H54 (cell line): ENCODE data around the gene MGST2.
A peak's percentile ranks its signal among the peaks of the same experiment; 100 is the strongest.
"Not testable (repeated sequence)": the region's sequence is repeated elsewhere in the genome, so short reads cannot be mapped to it uniquely, and the experiment has no call there.

Source experiments
- DNase-seq: peaks from one replicate; pipeline ENCODE4 v3.0.0; 2011; ENCODE audit warnings: low spot score, mixed read lengths; ENCODE audit not compliant: insufficient read length
- FAIRE-seq: peaks from 3 replicates; lab custom pipeline; 2011; peaks lifted over from hg19 to GRCh38; lab: Jason Lieb, UNC
- POLR2A ChIP-seq: IDR thresholded peaks from 2 replicates; pipeline ENCODE4 v1.6.1; 2011; ENCODE audit warnings: low read depth, mild to moderate bottlenecking, low read length

The MGST2 gene

DNA sequence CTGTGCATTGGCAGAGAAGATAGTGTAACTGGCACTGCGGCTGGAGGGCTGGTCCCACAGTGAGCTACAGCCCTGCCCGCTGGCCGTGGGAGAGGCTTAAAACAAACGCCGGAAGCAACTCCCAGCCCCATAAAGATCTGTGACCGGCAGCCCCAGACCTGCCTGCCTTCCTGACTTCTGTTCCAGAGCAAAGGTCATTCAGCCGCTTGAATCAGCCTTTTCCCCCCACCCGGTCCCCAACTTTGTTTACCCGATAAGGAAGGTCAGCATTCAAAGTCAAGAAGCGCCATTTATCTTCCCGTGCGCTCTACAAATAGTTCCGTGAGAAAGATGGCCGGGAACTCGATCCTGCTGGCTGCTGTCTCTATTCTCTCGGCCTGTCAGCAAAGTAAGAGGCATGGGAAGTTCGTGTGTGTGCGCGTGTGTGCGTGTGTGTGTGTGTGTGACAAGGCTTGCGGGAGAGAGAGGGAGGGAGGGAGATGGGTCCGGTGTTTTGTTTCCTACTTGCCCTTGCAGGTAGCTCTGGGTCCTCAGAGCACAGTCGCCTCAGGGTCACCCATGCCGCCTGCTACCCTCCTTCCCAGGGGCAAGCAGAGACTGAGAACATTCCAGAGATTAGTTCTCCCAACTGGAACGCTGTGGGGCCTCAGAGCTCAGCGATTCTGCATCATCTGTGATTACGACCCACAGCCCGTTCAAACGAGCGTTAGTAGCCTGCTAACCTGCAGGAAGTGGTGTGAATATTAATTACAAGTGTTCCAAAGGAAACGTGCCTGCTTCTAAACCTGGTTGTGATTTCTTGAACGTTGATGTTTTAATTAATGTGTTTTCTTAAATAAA lies at the start of gene MGST2:
Gene MGST2 (plus strand): TSS at position 130 of the 840 bp plus-strand sequence. CDS start 201 bp downstream, at position 331.
- peak; percentile 20 for DNase-seq

DNA sequence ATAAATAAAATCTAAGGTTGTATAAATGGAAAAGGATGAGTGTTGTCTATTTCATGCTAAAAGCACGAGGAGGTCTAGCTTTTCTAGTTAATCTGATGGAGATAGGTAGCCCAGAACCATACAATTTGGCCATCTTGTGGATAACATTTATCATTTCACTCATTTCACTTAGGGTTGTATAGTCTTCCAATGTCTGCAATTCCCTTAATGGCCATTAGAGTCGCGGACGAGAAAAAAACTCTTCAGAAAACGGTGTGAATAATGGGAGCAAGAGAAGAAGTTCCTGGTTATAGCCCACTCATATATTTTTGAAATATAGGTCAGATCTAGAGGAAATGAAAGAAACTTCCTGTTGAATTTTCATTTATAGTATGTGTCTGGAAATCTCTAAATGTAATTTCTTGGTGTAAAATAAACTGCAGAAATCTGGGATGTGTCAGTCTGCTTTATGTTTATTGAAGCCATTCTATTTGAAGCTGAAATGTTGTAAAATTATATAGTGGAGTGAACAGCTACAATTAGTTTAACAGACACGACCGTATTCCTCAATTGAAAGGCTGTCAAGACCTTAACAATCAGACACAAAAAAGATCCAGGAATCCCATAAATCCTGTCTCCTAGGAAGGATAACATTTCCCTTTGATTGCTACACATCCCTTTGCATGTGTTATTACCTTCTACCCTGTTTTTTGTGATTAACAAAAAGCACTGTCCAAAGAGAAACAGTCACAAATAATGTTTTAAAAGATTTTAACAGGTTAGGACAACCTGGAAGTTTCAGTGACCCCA lies 47.7 kb upstream of the MGST2 start:
- FAIRE-seq: no peak
- TF ChIP-seq POLR2A: no peak
- DNase-seq: no peak

More for the DNA sequence above, at the start of gene MGST2:
- FAIRE-seq: no peak
- TF ChIP-seq POLR2A: no peak

DNA sequence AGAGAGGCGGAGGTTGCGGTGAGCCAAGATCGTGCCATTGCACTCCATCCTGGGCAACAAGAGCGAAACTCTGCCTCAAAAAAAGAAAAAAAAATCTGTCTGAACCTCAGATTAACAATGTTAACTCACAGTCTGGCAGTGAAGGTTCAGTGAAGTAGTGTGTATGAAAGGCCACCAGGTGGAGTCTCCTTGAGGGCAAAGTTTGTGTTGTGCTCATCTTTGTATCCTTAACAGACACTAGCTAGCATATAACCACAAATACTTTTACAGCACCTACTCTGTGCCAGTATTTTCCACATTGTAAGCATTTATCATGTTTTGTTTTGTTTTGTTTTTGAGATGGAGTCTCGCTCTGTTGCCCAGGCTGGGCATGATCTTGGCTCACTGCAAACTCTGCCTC lies 46.0 kb upstream of the MGST2 start:
- TF ChIP-seq POLR2A: no peak
- DNase-seq (no peak), FAIRE-seq (no peak)

DNA sequence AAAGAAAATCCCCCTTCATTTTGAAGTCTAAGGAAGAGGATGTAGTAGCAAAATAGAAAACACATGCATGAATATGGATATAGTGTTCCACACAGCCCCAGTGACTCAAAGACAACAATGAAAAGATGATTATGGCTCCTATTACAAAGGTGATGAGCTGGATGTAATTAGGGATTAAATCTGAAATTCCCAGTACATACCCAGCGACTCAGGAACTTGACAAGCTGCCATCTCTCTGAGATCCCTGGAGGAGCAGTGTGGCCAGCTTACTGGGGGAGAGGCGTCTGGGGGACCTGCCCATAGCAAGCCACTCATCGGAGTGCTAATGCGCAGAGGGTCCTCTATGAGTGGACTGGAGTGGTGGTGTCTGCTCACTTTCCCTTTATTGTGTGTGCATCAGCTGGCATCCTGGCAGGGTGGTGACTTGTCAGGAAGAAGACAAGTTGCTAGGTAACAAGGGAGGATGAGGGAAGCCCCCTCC lies 42.7 kb upstream of the MGST2 start:
- no peak for DNase-seq
- no peak for TF ChIP-seq POLR2A
- no peak for FAIRE-seq

DNA sequence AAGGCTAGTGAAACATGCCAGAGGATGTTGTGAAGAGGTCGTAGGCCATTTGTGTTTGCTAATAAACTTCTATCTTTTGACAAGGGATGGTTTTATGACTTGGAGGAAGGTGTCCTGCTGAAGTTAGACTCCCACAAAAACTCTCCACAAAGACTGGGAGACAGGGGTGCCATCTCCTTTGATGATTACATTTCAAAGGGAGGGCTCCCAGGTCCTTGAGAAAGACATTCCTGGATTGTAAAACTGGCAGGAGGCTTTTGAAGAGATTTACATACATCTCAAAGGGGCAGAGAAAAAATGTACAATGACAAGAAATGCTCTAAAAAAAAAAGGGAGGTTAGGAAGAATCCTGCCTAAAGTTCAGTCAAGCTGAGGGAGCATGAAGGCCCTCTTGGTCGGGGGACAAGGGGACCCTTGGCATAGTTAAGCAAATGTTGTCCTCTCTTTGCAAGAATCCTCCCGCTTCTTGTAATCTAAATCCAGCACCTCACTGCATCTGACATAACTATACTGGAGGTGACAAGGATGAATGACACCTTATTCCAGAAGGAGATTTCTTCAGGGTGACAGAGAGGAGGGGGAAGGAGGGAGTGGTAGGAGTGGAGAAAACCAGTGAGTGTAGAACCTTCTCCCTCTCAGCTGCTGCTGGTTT lies 41.1 kb upstream of the MGST2 start:
- DNase-seq (no peak), FAIRE-seq (no peak)

DNA sequence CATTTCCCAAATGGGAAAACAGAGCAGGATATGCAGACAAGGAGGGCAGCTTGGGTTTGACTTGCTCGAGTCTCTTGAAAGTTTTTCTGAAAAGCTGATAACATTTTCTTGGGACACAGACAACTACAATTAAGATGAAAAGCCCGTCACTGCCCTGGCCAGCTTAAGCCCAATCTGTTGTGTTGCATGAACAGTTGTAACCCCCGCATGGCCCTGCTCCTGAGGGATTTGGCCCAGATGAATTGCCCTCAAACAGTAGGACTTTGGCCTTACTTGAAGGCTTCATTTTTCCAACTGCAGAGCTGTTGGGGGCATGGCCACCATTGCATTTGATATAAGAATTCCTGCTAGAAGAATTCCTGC lies 40.5 kb upstream of the MGST2 start:
- no peak for DNase-seq
- no peak for FAIRE-seq

More for the DNA sequence above, 41.1 kb upstream of the MGST2 start:
- TF ChIP-seq POLR2A: no peak

DNA sequence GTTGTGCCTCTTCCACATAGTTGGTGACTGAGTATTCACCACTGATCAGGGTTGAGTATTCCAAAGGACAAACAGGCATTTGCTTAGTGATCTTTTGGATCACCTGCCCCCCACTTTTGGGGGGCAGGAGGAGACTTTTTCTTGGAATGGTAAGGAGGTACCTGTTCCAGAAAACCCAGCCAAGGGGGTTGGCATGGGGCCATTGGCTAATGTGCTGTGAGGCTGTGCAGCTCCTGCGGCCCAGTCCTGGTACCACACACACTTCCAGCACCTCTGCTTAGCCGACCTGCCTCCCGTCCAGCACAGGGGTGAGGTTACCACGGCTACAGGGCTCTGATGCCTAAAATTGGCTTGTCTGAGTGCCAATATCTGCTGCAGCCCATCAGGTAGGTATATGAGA lies 40.1 kb upstream of the MGST2 start:
- FAIRE-seq: no peak
- no peak for TF ChIP-seq POLR2A
- DNase-seq: no peak

More for the DNA sequence above, 40.5 kb upstream of the MGST2 start:
- TF ChIP-seq POLR2A: no peak

DNA sequence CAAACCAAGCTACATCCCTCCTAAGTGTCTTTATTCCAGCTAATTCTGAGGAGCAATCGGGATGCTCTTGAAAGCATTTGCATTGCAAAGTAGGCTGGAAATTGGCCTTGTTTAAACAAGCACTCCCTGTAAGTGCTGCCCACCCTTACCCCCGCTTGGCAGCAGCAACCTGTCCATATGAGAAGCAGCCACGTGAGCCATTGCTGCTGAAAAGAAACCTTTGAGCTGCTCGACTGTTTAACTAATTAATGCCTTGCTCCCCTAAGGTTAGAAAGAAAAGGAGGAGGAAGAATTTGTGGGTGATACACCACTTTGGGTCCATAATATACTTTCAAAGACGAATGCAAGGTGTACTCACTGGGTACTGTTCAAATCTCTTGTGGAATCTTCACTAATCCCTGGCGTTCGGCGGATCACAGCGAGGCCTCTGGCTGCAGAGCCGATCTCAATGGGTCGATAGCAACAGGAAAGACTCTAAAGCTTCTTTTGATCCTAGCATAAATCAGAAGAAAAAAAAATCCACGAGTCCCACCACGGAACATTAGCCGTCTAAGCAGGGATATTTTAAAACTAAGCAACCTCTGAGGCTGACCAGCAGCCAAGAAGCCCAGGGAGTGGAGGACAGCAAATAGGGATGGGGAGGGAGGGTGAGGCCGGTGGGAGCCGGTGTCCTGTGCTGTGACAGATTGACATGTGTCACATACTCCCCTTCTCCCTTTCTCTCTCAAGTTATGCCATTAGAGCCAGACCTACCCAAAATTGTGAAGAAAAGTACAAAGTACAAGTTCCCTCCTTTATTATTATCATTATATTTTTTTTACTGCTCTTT lies 37.2 kb upstream of the MGST2 start:
- no peak for FAIRE-seq
- DNase-seq: no peak
- TF ChIP-seq POLR2A: no peak

DNA sequence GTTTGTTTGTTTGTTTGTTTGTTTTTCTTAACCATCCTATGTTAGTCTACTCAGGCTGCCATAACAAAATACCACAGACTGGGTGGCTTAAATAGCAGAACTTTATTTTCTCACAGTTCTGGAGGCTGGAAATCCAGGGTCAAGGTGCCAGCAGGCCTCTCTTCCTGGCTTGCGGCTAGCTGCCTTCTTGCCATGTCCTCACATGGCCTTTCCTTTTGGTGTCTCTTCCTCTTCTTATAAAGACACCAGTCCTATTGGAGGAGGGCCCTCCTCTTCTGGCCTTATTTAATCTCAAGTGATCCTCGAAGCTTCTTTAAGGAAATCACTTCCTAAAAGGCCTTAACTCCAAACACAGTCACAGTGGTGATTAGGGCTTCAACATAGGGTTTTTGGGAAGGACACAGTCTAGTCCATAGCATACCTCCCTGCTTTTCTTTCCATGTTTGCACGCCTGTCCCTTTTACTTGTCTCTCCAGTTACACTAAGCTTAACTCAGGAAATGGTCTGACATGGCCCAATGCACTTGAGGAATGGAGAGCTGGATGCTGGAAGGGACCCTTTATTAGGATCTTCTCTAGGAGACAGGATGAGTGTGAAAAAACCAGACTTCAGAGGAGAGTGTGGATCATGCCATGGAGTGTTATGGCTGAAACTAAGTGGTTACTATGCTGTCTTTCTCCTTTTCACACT lies 36.0 kb upstream of the MGST2 start:
- DNase-seq (no peak), FAIRE-seq (no peak)
- TF ChIP-seq POLR2A: no peak

DNA sequence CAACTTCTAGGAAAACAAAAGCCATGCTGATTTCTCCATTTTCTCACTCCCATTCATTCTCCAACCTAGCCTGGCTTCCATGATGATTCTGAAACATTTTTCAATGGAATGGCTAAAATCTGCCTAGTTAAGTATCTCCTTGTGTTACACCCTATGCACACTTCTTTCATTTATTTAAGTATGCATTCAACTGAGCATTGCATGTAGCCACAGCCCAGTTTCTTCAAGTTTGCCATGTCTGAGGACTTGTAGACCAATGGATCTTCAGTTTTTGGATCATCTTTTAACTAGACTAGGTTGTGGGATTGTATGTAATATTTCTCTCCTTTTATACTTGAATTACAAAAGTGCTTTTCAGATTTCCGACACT lies 35.5 kb upstream of the MGST2 start:
- FAIRE-seq (no peak), DNase-seq (no peak)
- TF ChIP-seq POLR2A: no peak

DNA sequence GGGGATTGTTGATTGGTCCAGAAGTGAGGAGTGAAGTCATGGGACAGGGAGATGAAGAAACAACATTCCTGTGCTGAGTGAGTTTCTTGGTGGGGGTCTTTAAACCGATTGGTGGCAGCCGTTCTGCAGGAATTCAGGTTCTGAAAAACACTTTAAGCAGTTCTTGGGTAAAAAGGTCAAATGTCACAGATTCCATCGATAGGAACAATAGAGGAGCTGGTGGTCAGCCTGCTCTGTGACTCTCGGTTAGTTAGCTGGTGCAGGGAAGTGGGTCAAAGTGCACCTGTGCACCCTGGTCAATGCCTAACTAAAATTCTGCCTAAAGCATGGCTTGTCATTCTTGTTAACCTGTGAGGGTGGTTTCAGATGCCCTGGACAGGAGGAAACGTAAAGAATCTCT lies 34.6 kb upstream of the MGST2 start:
- no peak for TF ChIP-seq POLR2A
- no peak for DNase-seq
- no peak for FAIRE-seq

DNA sequence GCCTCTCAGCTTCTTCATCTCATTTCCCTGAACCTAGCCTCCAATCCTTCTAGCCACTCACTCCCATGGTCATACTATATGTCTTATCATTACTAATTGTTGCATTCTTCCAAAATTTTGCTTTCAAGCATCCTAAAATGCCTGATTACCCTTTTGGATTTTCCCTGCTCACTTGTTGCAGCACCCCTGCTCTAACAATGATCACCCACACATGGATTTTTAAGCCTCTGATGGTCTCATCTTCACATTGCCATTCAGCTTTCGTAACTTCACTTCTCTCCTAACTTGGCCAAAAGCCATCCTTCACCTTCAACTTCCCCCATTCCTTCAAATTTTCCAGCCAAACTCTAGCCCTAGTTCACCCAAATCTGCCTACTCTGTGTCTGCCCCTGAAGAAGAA lies 33.8 kb upstream of the MGST2 start:
- no peak for TF ChIP-seq POLR2A
- DNase-seq: no peak
- FAIRE-seq: no peak

DNA sequence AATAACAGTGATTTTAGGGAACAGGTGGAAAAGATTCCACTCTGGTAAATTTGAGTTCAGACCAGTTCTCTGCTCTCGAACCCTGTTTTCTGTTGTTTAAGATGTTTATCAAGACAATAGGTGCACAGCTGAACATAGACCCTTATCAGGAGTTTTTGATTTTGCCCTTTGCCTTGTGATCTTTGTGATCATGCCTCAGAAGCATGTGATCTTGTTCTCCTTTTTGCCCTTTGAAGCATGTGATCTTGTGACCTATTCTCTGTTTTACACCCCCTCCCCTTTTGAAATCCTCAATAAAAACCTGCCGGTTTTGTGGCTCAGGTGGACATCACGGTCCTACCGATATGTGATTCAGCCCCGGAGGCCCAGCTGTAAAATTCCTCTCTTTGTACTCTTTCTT lies 32.9 kb upstream of the MGST2 start:
- FAIRE-seq, DNase-seq: not testable (repeated sequence)
